ENCODE measurements around the gene SDSL. TPM values are rescaled to one million over a fixed set of nuclear protein-coding genes. Genes with fewer than 3 reads are reported as not detected.

SDSL gene
- total RNA-seq, 1 donor from 2014 or later = 11.5 TPM

- DNase-seq (ENCODE audit: low spot score) = no peak
These were observed 28.4 kb upstream of the SDSL start for GRCh38 chr12:113393749-113394148.

GRCh38 chr12:113395119-113395518 is 27.1 kb upstream of the SDSL start:
- DNase-seq (ENCODE audit: low spot score) = no peak
- intact Hi-C loops (cut with DNase I) = no loop called here

More at GRCh38 chr12:113393749-113394148, 28.4 kb upstream of the SDSL start:
- intact Hi-C loops (cut with DNase I) = no loop called here

DNA sequence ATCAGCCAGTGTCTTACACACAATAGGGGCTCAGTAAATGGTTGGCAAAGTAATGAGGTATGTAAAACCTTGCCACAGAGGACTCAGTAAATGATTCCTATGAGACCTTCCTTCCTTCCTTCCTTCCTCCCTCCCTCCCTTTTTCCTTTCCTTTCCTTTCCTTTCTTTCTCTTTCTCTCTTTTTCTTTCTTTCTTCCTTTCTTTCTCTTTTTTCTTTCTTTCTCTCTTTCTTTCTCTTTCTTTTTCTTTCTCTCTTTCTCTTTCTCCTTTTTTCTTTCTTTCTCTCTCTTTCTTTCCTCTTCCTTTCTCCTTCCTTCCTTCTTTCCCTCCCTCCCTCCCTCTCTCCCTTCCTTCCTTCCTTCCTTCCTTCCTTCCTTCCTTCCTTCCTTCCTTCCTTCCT is 26.0 kb upstream of the SDSL start:
- intact Hi-C loops (cut with DNase I) = no loop called here
- DNase-seq (ENCODE audit: low spot score) = no peak

DNA sequence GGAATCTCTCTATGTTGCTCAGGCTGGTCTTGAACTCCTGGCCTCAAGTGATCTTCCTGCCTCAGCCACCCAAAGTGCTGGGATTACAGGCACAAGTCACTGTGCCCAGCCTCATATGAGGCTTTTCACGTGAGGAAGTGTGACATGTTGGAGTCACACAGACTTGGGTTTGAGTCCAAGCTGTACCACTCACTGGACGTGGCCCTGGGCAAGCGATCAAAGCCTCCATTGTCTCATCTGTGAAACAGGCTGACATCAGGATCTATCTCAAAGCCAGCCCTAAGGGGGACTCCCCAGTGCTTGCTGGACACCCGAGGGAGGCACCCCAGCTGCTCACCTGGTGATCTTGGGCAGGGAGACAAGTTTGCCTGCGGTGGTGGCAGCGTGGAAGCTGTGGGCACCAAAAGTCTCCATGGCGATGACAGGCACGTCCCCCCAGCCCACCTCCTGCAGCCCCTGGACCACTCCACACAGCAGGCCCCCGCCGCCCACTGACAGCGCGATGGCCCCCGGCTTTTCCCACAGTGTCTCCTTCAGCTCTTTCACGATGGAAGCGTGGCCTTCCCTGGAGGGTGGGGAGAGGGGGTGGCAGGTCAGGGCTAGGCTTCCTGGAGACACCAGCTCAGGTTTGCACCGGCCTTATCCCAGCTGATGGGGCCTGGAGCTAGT is 25.2 kb upstream of the SDSL start:
- no peak for DNase-seq (ENCODE audit: low spot score)
- intact Hi-C loops (cut with DNase I) = no loop called here

DNA sequence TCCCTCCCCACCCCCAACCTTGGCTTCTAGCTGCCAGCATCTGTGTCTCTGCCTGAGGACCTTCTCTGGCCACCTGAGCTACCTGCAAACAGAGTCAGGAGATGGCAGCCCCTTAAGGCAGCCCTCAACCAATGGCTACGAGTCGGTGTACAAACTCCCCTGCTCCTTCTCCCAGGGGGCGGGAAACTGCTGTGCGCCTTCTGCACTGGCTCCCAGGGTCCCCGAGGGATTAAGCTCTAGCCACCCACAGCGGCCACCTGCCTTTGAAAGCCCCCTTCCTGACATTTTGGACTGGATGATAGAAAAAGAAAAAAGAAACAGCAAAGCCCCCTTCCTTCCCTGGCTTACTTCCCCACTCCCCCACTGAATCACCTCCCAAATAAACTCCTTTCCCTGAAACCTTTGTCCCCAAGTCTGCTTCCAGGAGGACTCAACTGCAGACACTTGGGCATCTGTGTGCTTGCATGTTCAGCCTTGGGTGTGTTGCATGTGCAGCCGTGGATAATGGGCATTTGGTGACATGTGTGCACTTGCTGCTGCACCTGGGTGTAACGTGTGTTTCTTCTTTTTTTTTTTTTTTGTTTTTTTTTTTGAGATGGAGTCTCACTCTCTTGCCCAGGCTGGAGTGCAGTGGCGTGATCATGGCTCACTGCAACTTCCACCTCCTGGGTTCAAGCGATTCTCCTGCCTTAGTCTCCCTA is 24.5 kb upstream of the SDSL start:
- intact Hi-C loops (cut with DNase I) = no loop called here

DNA sequence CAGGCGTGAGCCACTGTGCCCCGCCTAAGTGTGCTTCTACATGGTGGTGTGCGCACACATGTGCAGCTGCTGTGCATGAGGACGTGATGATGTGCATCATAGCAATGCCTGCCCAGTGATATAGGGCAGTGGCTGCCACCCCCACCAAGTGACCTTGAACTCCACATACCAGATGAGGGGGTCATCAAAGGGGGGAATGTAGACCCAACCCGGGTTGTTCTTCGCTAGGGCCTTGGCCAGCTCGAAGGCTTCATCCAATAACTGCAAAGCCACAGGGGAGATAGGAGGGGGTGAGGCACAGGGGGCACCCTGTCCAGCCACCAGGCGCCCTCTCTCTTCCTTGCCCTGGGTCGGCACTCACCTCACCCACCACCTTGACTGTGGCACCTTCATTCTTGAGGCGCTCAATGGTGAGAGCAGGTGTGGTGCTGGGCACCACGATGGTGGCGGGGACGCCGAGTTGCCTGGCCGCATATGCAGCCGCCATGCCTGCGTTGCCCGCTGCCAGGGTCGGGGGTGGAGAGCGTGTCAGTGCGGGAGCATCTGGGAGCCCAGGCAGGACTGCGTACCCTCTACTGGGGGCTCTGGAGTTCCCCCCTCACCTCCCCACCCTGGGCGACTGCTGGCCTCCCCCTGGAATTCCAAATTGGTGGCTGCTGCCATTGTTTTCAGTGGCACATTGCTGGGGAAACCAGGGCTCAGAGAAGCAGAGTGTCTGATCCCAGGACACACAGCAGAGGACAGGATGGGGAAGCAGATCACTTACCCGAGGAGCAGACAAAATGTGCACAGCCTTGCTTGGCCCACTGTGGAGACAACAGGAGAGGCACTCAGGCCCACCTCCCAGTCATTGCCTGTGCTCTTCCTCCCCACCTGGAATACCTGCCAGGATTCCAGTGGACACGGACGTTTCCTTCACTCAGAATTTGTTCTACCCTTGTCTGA is 23.6 kb upstream of the SDSL start:
- intact Hi-C loops (cut with DNase I) = no loop called here
- no peak for DNase-seq (ENCODE audit: low spot score)

More for the DNA sequence above, 24.5 kb upstream of the SDSL start:
- no peak for DNase-seq (ENCODE audit: low spot score)

GRCh38 chr12:113399490-113399889 is 22.7 kb upstream of the SDSL start:
- intact Hi-C loops (cut with DNase I) = no loop called here
- DNase-seq (ENCODE audit: low spot score) = no peak

DNA sequence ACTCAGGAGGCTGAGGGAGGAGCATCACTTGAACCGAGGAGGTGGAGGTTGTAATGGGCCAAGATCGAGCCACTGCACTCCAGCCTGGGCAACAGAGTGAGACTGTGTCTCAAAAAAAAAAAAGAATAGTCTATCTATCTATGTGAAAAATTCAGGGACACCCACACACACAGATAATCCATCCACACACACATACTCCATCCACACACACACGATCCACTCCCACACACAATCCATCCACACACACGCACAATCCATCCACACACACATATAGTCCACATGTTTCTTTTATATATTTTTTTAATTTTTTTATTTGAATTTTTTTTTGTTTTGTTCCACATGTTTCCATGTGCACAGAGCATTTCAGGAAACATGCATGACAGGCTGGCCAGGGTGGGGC is 21.8 kb upstream of the SDSL start:
- intact Hi-C loops (cut with DNase I) = no loop called here
- DNase-seq (ENCODE audit: low spot score) = no peak

DNA sequence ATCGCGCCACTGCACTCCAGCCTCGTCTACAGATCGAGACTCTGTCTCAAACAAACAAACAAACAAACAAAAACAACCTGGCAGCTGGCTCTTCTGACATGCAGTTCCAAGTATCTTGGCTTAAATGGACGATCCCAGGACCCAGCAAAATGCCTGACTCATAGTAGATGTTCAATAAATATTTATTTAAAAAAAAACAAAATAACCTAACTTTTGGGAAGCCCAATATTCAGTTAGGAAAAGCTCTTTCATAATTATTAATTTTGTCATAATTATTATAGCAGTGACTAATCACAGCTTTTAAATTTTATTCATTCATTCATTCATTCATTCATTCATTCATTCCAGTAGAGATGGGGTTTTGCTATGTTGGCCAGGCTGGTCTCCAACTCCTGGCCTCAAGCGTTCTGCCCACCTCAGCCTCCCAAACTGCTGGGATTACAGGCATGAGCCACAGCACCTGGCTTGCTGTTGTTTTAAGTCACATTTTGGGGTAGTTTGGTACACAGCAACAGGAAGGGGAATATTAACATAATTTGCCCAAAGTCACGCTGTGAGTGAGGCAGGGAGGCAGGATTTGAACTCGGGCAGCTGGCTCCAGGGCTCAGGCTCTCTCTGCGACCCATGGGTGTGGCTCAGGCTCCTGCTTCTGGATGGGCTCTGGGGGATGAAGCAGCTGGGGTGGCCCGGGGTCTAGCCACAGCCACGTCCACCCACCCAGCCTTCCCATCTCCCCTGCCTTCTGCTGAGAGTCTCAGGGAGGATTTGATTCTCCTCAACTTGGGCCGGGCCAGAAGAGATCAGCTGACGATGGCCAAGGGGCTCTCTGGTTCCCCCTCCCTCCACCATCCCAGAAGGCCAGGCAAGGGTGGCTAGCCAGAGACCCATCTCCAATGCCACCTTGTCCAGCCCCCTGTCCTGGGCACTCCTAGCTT is 20.8 kb upstream of the SDSL start:
- intact Hi-C loops (cut with DNase I) = no loop called here
- DNase-seq (ENCODE audit: low spot score) = no peak

DNA sequence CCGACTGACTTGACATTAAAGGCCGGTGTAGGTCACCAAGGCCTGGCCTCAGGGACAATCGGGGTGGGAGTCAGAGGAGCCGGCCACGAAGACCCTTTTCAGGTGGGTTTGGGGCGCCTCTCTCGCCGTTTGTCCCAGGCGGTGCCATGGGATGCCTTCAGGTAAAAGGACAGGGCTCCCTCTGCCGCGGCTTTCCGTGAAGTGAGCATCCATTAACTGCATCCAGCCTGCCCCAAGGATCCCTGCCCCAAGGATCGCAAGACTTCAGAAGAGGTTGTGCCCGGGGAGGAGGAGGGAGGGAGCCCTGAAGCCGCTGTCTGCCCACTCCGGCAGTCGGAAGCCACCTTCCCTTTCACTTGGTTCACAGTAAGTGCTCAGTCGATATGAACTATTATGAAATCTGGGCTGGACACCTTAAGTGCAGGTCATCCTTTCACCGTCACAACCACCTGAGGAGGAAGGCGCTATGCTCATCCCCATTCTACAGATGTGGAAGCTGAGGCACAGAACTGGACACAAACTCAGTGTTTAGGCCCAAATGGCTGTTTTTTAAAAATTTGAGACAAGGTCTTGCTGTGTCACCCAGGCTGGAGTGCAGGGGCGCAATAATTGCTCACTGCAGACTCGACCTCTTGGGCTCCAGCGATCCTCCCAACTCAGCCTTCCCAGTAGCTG is 19.5 kb upstream of the SDSL start:
- DNase-seq (ENCODE audit: low spot score) = no peak
- intact Hi-C loops (cut with DNase I) = no loop called here

- no peak for DNase-seq (ENCODE audit: low spot score)
These were observed 18.5 kb upstream of the SDSL start, which contains the start of gene SDS for GRCh38 chr12:113403435-113404415. Gene SDS (minus strand): TSS chr12:113403887. CDS start chr12:113399708, 4,179 bp downstream.

DNA sequence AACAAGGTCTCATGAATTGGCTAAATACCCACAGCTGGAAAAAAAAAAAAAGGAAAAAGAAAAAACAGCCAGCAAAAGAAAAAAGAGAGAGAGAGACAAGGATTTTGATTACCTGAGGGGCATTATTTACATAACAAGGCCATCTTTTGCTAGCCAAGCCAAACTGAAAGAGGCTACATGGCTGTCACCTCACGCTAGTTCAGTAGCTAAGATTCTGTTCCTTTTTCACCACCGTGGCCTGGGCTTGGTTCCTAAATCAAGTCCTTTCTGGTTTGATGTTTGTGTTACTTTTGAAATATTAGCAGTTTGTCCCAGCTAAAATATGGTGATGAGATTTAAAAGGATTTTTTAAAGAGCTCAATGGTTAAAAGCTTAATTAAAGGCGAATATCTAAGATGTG is 16.5 kb upstream of the SDSL start:
- DNase-seq (ENCODE audit: low spot score) = no peak
- intact Hi-C loops (cut with DNase I) = no loop called here

More at GRCh38 chr12:113403435-113404415, 18.5 kb upstream of the SDSL start, which contains the start of gene SDS:
- intact Hi-C loops (cut with DNase I) = no loop called here

GRCh38 chr12:113407931-113408600 is 14.1 kb upstream of the SDSL start:
- intact Hi-C loops (cut with DNase I) = no loop called here
- no peak for DNase-seq (ENCODE audit: low spot score)

- DNase-seq (ENCODE audit: low spot score) = no peak
- intact Hi-C loops (cut with DNase I) = no loop called here
These were observed 13.4 kb upstream of the SDSL start for GRCh38 chr12:113408756-113409298.

DNA sequence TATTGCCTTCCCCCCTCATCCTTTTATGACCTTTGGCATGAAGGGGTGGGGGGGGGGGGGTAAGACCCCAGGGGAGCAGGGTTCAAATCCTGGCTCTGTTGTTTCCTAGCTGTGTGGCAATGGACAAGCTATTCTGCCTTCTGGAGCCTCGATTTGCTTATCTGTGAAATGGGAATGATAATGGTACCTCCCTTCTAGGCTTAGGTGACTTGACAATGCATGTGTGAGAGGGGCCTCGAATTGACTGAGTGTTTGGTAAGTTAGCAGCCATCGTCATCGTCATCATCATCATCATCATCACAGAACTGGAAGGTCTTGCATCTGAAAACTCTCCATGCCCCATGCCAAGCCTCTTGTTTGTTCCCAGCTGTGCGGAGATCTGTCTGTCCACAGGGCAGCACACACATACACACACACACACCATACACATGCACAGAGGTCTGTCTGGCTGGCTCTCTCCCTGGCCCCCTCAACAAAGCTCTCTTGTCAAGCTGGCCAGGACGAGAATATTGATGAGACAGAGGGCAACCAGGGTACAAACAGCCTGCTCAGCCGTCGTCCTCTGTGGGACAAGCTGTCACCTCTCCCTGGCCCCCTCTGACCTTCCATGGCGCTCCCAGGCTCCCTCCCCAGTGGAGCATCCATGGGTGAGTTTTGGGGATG is 12.6 kb upstream of the SDSL start:
- DNase-seq (ENCODE audit: low spot score) = no peak
- intact Hi-C loops (cut with DNase I) = no loop called here

DNA sequence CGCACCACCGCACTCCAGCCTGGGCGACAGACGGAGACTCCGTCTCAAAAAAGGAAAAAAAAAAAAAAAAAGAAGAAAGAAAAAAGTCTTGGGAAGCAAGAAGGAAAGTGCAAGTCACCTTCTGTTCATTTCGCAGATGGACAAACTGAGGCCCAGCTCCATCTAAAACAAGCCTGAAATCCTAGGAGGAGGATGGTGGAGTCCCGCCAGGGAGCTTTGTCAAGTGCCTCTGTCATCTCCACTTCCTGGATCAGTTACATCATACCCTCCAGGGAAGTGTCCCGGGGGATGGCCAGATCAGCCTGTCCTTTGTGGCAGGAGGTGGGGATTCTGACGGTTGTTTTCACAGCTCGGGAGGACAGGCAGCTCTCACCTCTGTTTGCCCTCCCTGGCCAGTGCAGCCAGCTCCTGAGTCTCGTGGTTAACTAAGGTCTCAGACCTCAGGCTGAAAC is 8.7 kb upstream of the SDSL start:
- DNase-seq (ENCODE audit: low spot score) = no peak

More for the DNA sequence above, 8.7 kb upstream of the SDSL start:
- intact Hi-C loops (cut with DNase I) = no loop called here
